HG03378 (cell line): ENCODE measurements around the gene TANGO2.

Experiments
- ATAC-seq: cut with Tn5 transposase; IDR thresholded peaks from one replicate; pipeline ENCODE4 v1.9.1; 2021; ENCODE audit warnings: mild to moderate bottlenecking, moderate library complexity; ENCODE audit not compliant: unreplicated experiment

The TANGO2 gene

DNA sequence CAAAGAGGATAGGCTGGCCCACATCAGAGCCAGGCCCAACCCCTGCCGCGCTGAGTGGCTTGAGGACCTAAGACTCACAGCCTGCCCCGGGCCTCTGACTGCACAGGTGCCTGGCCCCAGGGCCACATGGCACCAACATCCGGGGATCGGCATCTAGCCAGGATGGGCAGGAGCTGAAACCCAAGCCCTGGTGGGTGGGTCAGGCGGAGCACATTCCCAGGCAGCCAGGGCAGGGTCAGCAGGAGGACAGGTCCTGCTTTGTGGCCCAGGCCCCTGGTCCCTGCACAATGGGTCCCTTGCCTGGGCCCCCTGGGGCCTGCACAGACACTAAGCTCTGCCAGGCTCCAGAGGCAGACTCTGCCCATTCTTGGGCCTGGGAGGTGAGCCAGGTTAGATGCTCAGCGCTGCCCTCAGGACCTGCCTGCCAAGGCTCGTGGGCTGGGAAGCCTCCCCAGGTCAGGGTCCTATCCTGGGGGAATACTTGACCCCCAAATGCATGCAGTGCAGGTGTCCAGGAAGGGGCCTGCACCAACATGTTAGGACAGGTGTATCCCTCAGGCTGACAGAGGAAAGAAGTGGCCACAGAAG, 37.8 kb upstream of the TANGO2 start:
- no peak for ATAC-seq

DNA sequence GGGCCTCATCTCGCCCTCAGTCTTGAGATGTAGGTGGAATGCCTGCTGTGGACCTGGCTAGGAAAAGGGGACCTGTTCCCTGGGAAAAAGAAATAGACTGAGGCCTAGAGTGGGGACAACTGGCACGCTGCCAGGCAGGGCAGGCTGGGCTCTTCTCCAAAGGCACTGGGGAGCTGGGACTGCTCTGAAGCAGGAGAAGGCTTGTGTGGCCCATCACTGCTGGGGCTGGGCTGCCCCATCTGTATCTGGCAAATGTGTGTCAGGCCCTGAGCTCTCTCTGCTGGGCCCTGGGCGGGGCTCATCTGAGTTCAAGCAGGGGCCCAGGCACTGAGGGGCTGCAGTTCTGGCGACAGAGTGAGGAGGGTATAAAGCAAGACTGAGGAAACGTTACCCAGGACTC, 37.2 kb upstream of the TANGO2 start:
- ATAC-seq, result no peak

DNA sequence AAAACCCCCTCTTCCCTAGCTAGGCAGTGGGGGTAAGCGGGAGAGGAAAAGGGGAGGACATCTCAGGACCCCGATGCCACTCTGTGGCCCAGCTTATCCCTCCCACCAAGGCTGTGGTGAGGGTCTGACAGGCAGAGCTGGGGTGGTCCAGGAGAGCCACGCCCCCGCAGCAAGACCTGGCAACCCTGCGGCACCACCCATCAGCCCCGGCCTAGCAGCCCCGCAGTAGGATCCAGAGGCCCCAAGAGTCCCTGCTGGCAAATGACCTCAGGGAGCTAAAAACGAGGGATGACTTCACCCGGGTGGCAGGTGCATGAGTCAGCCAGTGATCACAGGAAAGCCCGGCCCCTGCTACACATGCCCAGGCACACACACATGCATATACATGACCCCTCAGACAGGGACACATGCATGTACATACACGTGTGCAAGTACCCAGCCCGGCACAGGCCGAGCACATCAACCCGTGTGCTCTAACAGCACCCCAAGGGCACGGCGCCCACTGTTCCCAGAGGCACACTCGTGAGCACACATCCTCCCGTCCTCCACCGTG, 36.6 kb upstream of the TANGO2 start:
- no peak for ATAC-seq

DNA sequence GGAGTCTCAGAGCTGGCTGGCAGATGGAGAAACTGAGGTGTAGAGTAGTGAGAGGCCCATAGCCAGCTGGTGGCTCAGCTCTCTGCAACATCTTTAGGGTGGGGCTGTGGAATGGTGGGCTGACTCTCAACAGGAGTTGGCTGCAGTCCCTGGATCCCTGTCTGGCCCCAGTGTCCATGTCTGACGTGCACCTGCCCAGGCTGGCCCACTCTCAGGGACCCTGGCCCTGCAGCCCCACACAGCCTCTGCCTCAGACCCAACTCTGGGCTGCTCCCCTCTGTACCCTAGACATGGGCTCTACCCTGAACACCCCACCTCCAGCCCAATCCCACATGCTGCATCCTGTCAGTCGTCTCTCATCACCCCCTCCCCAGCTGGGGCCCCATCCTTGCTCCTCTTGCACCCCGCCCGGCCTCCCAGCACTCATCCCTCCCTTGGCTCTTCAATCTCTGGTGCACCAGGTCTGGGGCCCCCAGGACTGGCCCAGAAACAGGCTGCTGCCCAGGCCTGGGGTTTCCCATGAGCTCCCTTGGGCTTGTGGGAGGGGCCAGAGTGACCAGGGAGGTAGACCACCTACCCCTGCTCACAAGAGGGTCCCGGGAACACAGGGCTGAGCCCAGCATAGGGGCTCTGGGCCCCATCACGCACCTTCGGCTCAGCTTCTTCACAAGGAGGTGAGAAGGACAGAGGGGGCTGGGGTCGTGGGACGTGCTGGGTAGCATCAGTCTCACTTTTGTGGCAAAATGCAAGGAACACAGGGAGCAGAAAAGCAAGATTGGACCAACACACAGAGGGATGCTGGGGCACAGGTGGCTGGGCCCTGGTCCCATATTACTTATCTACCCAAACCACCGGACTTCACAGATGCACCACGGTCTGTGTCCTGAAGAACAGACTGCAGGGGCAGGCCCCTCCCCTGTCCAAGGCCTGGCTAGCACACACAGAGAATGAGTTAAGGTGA, 35.8 kb upstream of the TANGO2 start:
- no peak for ATAC-seq

DNA sequence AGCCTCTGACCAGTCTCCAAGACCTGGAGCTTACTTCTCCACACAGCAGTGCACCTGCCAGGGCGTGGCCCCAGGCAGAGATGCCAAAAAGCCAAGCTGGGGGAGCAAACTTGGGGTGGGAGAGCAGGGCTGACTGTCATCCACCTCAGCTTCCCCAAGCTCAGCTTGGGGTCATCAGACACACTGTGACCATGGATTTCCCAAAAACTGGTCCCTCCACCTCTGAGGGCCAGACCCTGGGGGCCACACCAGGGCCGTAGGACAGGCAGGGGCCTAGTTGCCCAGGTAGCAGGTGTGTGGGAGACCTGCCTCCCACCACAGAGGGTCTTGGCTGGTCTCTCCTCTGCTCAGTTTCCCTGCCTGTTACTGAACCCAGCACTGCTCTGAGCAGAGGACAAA, 34.9 kb upstream of the TANGO2 start:
- ATAC-seq, result no peak

- ATAC-seq, result no peak
These were observed 34.2 kb upstream of the TANGO2 start for GRCh38 chr22:19986410-19987341.

DNA sequence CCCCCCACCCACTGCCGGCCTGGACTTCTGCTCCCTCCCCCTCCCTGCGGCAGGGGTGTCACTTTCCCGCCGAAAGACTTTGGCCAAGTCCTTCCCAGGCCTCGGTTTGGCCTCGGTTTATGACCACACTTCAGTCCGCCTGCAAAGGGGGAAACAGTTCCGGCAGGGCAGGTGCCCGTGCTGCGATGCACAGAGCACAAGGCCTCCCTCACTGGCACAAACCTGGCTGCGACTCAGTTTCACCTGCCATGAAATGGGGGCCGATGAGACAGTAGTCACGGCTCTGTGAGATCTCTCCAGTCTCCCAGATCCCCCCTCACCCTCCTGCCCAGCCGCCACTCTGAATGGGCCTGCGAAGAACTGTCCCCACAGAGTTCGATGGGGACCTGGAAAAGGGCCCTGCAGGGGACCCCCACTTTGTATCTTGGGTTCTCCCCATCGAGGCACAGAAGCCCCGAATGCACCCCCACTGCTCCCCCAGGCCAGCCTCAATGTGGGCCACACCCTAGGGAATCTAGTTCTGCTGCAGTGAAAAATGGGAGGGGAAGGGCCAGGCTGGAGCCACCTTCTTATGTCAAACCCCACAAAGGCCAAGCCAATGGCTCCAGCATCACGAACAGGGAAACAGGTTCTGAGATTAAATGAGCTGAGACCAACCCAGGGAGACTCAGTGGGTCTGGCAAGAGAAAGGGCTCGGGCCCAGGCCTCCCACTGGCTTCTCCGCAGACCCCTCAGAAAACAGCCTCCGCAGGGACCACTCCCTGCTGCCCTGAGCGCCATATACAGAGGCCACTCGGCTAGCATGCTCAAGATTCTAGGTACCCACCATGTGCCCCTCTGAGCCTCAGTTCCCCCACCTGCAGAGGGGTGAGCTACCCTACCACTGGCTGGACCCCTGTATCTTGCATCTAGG, 33.3 kb upstream of the TANGO2 start:
- ATAC-seq, result no peak

DNA sequence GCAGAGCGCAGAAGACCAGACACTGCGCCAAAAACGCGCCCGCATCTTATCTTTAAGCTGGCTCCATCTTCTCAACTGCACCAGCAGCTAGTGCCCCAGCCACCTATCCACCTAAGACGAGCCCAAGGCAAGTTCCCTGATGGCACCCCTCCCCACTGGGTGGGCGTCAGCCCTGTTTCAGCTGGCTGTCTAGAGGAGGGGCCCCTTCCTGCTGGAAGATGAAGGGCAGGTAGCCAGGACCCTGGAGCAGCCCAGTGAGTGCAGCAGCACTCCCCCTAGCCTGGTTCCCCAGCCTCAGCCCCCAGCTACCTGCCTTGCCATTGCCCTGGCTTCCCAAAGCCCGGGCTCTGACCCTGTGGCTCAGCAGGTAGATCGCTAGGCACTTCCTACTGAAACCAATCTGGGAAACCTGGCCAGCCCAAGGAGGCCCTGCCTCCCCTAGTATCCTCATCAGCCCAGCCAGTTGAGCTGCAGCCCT, 32.5 kb upstream of the TANGO2 start:
- no peak for ATAC-seq

- no peak for ATAC-seq
These were observed 31.8 kb upstream of the TANGO2 start for GRCh38 chr22:19988965-19989724.

DNA sequence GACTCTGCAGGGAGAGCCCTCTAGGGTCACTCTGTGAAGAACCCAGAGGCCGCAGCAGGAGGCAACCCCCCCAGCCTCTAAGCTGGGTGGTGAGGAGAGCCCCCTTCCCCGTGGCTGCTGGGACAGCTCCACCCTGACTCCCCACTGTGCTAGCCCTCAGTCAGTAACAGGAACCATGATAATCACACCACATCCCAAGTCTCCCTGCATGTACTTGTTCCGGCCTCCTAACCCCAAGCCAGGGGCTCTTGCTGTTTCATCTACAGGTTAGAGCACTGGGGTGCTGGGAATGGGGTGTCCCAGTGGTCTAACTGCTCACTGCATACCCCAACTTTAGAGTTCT, 31.2 kb upstream of the TANGO2 start:
- ATAC-seq, result no peak

GRCh38 chr22:19990188-19990587, 30.7 kb upstream of the TANGO2 start:
- ATAC-seq, result no peak

- no peak for ATAC-seq
These were observed 30.1 kb upstream of the TANGO2 start for GRCh38 chr22:19990609-19991394.

DNA sequence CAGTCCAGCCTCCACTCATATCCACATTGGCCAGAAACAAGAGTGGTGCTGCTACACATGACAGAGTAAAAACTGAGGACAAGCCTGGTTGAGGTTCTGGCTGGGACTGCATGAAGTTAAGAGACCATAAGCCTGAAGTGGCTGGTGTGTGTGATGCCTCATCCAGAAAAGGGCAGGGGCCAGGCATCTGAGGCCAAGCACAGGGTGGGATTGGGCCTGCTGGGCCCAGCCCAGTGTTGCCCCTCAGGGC, 29.6 kb upstream of the TANGO2 start:
- no peak for ATAC-seq

DNA sequence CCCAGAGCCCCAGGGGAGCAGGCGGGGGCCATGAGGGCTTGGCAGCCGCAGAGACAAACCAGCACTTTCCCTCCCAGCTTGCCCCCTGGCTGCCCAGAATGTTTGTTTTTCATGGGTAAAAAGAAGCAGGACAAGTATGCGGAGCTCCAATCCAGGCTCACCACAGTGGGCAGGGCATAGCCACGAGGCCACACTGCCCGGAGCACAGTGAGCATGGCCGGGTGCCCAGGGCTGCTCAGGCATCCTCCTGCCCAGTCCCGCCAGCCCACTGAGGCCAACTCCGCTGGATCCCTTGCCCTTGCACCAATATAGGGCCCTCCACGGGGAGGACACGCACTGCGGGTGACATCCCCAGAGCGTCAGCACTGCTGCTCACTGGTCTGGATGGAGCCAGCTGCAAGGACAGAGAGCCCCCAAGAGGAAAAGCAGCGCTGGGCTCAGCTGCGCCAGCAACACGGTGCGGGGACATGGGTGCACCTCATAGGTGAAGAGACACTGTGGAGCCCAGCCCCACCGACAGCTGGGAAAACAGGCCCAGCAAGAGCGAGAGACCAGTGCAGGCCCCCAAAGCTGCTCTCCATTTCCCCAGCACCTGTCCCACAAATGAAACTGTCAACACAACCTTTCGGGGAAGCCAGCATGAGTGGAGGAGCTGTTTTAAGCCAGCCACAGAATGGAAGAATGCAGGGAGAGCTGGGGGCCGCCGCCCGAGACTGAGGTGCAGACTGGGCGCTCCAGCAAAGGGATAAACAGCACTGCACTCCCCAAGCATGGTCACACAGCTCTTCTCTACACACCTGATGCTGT, 29.1 kb upstream of the TANGO2 start:
- no peak for ATAC-seq

- no peak for ATAC-seq
These were observed 28.4 kb upstream of the TANGO2 start for GRCh38 chr22:19992481-19992911.

- ATAC-seq, result no peak
These were observed 28.0 kb upstream of the TANGO2 start for GRCh38 chr22:19992921-19993355.

- ATAC-seq, result no peak
These were observed 27.0 kb upstream of the TANGO2 start for GRCh38 chr22:19993926-19994325.
